Inflammatory macrophage treated with lipopolysaccharide for 1 hour (primary cell): ENCODE data around the gene SCUBE1.

Experiments
- DNase-seq, 2 donors: peaks; one replicate each; pipeline ENCODE4 v3.0.0-alpha.2; 2020 to 2022

SCUBE1 gene

DNA sequence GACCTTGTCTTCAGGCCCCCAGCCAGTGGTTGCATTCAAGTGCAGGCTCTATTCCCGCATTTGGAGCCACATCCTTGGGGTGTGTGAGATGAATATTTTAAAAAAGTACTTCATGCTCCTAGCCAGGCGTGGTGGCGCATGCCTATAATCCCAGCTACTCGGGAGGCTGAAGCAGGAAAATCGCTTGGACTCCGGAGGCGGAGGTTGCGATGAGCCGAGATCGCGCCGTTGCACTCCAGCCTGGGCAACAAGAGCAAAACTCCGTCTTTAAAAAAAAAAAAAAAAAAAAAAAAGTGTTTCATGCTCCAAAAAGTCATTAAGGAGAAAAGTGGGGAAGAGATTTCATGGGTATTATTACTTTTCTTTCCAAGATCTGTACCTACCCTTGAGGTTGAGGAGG lies 18.0 kb downstream of the SCUBE1 start:
- DNase-seq, result no peak

- DNase-seq, result no peak
Observed at GRCh38 chr22:43320943-43321900, 21.9 kb downstream of the SCUBE1 start.

DNA sequence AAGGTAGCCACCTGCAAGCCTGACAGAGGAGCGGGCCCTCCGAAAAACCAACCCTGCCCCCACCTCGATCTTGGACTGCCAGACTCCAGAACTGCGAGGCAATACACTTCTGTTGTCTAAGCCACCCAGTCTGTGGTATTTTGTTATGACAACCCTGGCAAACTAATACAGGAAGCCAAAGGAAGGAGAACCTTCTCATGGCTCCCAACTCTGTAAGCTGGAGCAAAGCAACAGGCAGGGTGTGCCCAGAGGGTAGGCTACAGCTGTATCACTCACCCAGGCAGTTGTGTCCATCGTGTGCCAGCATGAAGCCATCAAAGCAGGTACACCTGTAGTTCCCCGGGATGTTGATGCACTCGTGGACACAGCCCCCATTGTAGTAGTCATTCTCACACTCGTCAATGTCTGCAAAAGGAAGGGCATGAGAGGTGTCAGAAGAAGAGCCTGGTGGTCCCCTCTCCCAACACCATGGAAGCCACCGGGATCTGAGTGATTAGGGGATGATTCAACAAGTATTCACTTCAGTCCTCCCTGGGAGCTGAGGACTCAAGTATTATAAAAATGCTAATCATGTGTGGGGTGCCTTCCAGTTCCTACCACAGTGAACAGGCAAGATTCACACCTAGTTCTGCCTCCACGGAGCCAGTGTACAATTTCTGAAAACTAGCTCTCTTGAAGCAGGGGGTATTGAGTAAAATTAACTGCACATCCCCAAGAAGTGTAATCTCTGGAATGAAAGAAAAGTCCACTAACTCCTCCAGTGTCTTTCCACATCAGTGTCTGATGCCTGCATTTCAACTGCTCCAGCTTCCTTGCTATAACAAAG lies 23.3 kb downstream of the SCUBE1 start:
- DNase-seq, result peak in 1 of 2 donors; percentile 8

DNA sequence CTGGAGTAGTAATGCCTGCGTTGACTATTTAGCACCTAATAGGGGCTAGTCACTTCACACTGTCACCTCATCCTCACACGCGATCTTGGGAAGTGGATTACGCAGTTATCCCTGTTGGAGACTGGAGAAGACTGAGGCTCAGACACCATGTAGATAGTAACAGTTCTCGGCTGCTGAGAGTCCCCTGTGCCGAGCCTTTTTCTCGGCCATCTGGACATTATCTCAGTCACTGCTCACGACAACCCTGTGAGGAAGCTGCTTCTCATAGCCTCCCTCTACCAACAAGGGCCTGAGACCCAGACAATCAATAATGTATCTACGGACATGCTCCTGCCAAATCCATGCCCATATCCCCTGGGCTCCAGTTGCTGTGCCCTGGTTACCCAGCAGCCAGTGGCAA lies 25.9 kb downstream of the SCUBE1 start:
- DNase-seq, result no peak

- no peak for DNase-seq
Observed at GRCh38 chr22:43315687-43316217, 27.4 kb downstream of the SCUBE1 start.

DNA sequence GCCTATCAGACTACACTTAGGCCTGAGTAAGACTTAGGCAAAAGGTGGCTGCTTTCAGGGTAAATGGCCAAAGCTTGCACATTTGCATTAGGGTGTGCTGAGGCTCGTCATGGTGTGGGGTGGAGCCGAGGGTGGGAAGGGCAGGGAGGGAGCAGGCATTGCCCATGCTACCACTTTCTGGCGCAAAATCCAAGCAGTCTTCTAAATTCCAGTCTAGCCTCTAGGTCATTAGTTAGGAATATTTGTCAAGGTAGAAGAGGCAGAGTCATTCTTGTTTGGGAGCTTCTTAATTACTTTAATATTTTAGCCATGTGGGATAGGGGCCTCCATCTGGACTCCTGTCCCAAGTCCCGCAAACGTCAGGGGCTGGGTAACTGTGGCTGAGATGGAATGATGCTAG lies 28.6 kb downstream of the SCUBE1 start:
- DNase-seq, result no peak

DNA sequence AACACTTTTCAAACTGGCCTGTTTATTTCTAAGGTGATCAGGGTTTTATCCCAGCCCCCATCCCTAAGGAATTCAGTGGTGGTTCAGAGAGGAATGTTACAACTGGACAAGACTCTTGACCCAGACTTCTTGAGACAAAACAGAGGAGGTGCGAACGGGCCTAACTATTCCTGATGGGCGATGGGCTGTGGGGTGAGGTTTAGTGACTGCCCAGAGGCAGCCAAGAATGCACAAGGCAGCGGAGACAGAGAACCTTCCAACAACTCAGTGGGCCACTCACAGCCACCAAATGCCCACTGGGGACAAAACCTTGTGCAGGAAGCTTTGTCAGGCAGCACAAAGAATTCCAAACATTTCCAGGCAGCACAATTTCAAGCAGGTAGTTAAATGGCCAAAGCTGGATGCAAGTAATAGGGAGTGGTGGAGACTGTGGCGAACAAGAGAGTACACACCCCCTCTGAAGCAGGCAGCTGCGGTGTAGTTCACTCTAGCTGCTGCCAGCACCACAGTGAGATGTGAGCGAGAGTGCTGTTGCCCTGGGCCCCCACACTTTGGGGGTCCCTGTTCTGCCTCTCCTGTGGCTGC lies 29.2 kb downstream of the SCUBE1 start:
- no peak for DNase-seq

DNA sequence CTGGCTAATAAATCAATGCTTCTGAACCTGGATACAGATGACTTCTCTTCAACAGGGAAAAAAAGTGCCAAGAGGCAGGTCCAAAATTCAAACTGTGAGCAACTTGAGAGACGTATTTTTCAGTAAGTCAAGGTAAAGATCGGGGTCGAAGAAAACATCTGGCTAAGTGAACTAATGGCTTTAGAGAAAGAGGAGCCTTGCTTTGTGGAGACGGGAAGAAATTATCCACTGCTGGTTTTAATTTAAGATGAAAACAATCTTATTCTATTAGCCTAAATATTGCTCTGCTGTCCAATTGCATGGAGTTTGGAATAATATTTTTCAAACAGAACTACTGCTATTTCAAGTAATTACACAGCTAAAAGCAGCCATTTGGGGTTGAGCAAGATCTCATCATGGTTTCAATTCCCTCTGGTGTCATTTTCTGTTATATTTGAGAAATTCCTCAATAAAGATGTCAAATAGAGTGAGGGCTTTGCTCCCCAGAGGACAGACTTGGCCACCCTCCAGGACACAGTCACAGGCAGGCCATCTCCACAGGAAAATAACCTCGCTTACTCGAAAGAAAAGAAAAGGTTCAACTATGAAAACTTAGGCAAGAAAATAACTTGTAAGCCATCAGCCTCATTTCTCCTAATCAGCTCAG lies 29.8 kb downstream of the SCUBE1 start:
- peak; percentile 37 to 51 for DNase-seq

DNA sequence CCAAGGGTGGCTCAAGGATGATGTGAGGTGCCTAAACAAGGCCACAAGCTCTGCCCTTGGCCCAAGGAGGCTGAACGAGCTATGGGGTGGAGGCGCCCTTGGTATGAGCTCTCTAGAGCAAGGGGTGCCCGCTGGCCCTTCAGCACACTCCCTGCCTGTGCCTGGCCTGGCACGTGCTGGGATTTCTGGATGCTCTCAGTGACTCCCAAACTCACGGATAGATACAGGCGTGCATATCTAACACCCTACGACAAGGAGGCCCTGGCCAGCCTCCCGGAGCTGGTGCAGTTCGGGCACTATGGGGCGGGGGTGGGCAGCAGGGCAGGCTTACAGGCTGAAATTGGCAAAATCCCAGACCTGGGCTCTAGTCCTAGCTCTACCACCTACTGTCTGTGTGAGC lies 30.6 kb downstream of the SCUBE1 start:
- DNase-seq, result no peak

GRCh38 chr22:43310798-43311197 lies 32.4 kb downstream of the SCUBE1 start:
- no peak for DNase-seq

DNA sequence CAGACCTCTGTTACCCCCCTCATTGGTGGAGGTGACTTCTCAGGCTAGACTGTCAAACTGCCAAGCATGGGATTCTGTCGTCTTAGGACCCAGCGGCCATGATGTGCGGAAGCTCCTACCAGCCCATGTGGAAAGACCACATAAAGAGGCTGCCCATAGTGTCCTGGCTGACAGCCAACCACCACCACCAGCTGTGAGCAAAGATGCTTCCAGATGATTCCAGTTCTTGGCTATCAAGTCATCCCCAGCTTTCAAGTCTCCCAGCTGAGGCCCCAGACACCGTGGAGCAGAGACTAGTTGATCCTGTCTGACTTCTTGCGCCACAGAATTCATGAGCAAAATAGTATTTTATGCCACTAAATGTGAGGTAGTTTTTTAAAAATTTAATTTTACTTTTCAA lies 32.9 kb downstream of the SCUBE1 start:
- DNase-seq, result no peak

- no peak for DNase-seq
Observed at GRCh38 chr22:43308836-43309235, 34.3 kb downstream of the SCUBE1 start.

GRCh38 chr22:43308060-43308830 lies 34.9 kb downstream of the SCUBE1 start:
- DNase-seq, result no peak

DNA sequence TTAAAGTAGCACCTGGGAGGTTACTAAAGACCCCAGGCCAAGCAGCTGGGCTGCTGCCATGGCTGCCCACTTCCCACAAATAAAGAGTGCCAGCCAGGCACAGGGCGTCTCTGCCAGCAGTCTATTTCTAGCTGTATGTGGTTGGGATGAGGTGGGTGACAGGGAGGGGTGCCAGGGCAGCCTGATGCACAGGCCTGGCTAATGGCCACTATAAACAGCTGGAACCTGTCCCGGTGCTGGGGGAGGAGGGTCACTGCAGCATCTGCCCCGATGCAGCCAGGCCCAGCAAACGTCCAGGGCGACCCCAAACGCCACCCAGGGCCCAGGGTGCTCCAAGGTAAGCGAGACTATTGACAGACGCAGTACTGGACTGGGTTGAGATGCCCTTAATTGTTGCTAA lies 37.4 kb downstream of the SCUBE1 start:
- no peak for DNase-seq

GRCh38 chr22:43304831-43305590 lies 38.2 kb downstream of the SCUBE1 start:
- DNase-seq, result no peak

DNA sequence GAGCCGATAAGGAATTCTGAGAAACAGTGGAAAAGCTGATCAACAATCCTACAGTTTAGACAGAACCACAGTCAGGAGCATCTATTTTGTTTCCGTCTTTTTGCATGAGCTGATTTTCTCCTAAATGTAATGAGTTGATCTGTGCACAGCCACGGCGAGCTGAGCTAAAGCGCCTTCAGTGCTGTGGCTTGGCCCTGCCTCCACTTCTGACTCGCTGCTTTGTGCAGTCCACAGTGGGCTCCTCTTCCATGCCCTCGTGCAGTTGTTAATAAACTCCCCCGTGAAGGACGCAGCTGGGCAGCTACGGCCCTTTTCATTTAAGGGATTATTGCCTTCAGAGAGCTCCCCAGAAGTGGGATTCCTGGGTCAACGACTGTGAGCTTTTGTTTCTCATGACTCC lies 39.4 kb downstream of the SCUBE1 start:
- no peak for DNase-seq

DNA sequence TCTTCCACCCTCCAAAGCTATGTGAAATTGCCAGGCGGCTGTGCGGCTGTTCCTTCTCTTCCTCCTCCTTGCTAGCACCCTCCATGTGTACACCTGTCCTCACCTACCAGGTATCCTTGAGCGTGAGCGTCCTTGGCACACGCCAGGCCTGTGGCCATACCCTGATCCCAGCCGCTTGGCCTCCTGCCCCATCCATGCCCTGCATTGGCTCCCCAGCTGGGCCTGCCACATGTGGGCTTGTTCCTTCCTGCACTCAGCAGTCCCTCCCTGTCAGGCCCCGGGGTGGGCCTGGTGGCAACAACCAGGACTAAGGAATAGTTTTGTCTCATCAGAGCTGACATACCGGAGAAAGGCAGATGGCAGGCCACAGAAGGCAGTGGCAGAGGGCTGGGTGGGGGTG lies 40.0 kb downstream of the SCUBE1 start:
- no peak for DNase-seq

- DNase-seq, result no peak
Observed at GRCh38 chr22:43302531-43303041, 40.6 kb downstream of the SCUBE1 start.

GRCh38 chr22:43301866-43302265 lies 41.3 kb downstream of the SCUBE1 start:
- DNase-seq, result no peak

- no peak for DNase-seq
Observed at GRCh38 chr22:43300891-43301676, 42.1 kb downstream of the SCUBE1 start.
